Esophagus muscularis mucosa (tissue), 4 donors: Measurements from ENCODE around the gene RPL9. TPM values are rescaled to one million over a fixed set of nuclear protein-coding genes. Genes with fewer than 3 reads are reported as not detected.
"Not testable (repeated sequence)": the region's sequence is repeated elsewhere in the genome, so short reads cannot be mapped to it uniquely, and the experiment has no call there.

Source experiments
- DNase-seq: peaks from one replicate; pipeline ENCODE4 v3.0.0-alpha.2; 2017; ENCODE audit errors: extremely low spot score
- H3K27ac ChIP-seq, 4 donors: fragments of 200-600 bp; sonication (generic); replicated peaks in 1 of 4; 1 replicate in 3 of 4; 2 replicates in 1 of 4; pipeline ENCODE4 v1.5.1; 2016 to 2019; ENCODE audit warnings: mild to moderate bottlenecking in 1 of 4
- H3K27me3 ChIP-seq, 4 donors: fragments of 200-600 bp; sonication (generic); one replicate each; pipeline versions ENCODE4 v1.5.1 to v1.6.0; 2016 to 2019
- H3K36me3 ChIP-seq, 4 donors: fragments of 200-600 bp; sonication (generic); one replicate each; pipeline ENCODE4 v1.5.1; 2016 to 2019
- H3K4me1 ChIP-seq, 4 donors: fragments of 200-600 bp; sonication (generic); one replicate each; pipeline ENCODE4 v1.5.1; 2016 to 2019
- H3K4me3 ChIP-seq, 4 donors: fragments of 200-600 bp; sonication (generic); 1 replicate in 2 of 4; 2 replicates in 2 of 4; pipeline ENCODE4 v1.5.1; 2016 to 2019; ENCODE audit warnings: mild to moderate bottlenecking in 4 of 4, moderate library complexity in 1 of 4
- H3K9me3 ChIP-seq, 4 donors: fragments of 200-600 bp; sonication (generic); 1 replicate in 3 of 4; 2 replicates in 1 of 4; pipeline ENCODE4 v1.5.1; 2016 to 2019
- CTCF ChIP-seq, 3 experiments: fragments of 200-600 bp in 2 of 3; fragments of 450-650 bp in 1 of 3; sonication (generic) in 2 of 3; IDR thresholded peaks; one replicate each; pipeline ENCODE4 v1.5.1; 2017 to 2019; ENCODE audit warnings: antibody characterized with exemption in 3 of 3, mild to moderate bottlenecking in 2 of 3, moderate library complexity in 1 of 3
- EP300 ChIP-seq: sonication (generic); formaldehyde crosslinking; IDR thresholded peaks from one replicate; pipeline ENCODE4 v1.6.1; 2017; ENCODE audit warnings: antibody characterized with exemption
- POLR2A ChIP-seq: fragments of 450-650 bp; IDR thresholded peaks from one replicate; pipeline ENCODE4 v1.6.1; 2017; ENCODE audit warnings: antibody characterized with exemption, moderate library complexity, mild to moderate bottlenecking, low read depth
- POLR2AphosphoS5 ChIP-seq, 2 donors: sonication (generic); formaldehyde crosslinking; IDR thresholded peaks; one replicate each; pipeline ENCODE4 v1.6.1; 2017; ENCODE audit warnings: antibody characterized with exemption in 2 of 2
- WGBS: methylation state at CpG from one replicate; pipeline ENCODE4 v1.1.5; 2018; 5-methylcytosine and 5-hydroxymethylcytosine counted together
- intact Hi-C: fragments of 100-400 bp; cut with DNase I; formaldehyde crosslinking; loops from one replicate; pipeline ENCODE4 v1.15.1; 2023
- total RNA-seq, 4 donors: library from RNA; depleted of rRNA; stranded (reverse); fragments of >200 nt; gene quantifications; one replicate each; pipeline versions ENCODE4 v1.1.0 to v1.2.1, GENCODE V29; 2016

The RPL9 gene
- total RNA-seq, 4 donors from 2014 or later = 1,962 to 6,543 (median 3,653) TPM

DNA sequence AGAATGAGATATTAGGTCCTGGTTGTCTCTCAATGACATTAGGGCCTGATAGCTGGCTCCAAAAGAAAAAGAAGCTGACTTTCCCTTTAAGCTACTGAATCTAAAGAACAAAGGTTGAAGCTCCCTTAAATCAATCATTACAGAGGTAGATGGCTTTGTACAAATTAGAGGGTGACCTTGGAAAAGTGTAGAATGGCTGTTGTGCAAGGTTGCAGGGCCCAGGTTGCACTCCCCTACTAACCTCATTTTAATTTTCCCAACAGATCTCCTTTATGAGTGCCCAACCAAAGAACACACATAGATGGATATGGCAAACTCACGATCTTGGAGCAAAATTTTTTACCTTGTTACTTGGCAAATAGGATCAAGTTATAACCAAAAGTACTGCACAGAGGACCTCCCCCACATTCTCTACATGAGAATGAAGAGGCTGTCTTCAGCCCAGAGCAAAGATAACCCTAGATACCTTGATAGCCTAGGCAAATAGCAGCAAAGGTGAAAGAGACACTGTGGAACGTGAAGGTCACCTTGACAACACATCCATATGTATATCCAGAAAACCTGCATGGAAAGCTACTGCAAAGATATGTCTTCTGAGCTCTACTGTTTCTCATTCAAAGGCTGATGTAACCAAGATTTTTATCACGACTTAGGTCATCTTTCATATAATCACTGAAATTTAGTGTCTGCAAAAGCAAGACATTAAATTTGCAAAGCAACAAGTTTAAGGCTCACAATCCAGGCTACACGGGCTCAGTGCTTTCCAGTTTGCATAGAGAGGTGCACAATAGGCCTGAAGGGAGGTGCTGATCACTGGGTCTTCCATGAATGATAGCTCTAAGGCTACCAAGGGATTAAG is 29.0 kb downstream of the RPL9 start:
- intact Hi-C loops = no loop called here
- H3K36me3 ChIP-seq = no peaks in the 10 kb centered on the region
- H3K4me3 ChIP-seq = no peak overlapping the region
- no peaks in the 10 kb centered on the region for H3K9me3 ChIP-seq
- H3K27me3 ChIP-seq = no peaks in the 10 kb centered on the region
- H3K27ac ChIP-seq = no peak overlapping the region
- no peak for TF ChIP-seq CTCF (IDR thresholded peaks at IDR 0.05)
- no peak for TF ChIP-seq POLR2AphosphoS5 (IDR thresholded peaks at IDR 0.05)
- TF ChIP-seq EP300 = no peak
- TF ChIP-seq POLR2A = no peak
- DNase-seq = peak; percentile 62
- no peaks in the 10 kb centered on the region for H3K4me1 ChIP-seq
- 81% methylated on average over 4 of the region's 4 CpGs for WGBS

GRCh38 chr4:39427520-39428114 is 31.1 kb downstream of the RPL9 start:
- H3K4me3 ChIP-seq = no peak overlapping the region
- H3K36me3 ChIP-seq = no peaks in the 10 kb centered on the region
- intact Hi-C loops = no loop called here
- H3K27ac ChIP-seq = no peak overlapping the region
- no peak for TF ChIP-seq POLR2A
- no peak for TF ChIP-seq EP300
- TF ChIP-seq POLR2AphosphoS5 (IDR thresholded peaks at IDR 0.05) = no peak
- TF ChIP-seq CTCF (IDR thresholded peaks at IDR 0.05) = no peak
- H3K4me1 ChIP-seq = no peaks in the 10 kb centered on the region
- H3K9me3 ChIP-seq = no peaks in the 10 kb centered on the region
- H3K27me3 ChIP-seq = no peaks in the 10 kb centered on the region
- WGBS = 67% methylated on average over 10 of the region's 10 CpGs
- no peak for DNase-seq

DNA sequence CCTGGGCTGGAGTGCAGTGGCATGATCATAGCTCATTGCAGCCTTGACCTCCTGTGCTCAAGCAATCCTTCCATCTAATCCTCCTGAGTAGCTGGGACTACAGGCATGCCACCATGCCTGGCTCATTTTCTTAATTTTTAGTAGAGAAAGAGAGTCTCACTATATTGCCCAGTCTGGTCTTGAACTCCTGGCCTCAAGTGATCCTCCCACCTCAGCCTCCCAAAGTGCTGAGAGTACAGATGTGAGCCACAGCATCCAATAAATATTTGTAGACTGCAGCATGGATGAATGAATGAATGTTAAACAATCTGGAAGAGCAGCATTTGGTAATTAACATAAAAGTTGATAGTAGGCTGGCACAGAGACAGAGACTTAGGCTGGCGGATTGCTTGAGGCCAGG is 32.0 kb downstream of the RPL9 start:
- TF ChIP-seq POLR2A (no peak), EP300 (no peak), CTCF (IDR thresholded peaks at IDR 0.05) (no peak), POLR2AphosphoS5 (IDR thresholded peaks at IDR 0.05) (no peak)

GRCh38 chr4:39425297-39425696 is 33.4 kb downstream of the RPL9 start:
- H3K36me3 ChIP-seq, H3K4me3 ChIP-seq, H3K27me3 ChIP-seq, H3K4me1 ChIP-seq, DNase-seq, intact Hi-C loops, H3K9me3 ChIP-seq, H3K27ac ChIP-seq: not testable (repeated sequence)
- 100% methylated on average over 1 of the region's 1 CpG for WGBS

More for the DNA sequence above, 32.0 kb downstream of the RPL9 start:
- 94% methylated on average over 1 of the region's 1 CpG for WGBS
- no peaks in the 10 kb centered on the region for H3K27me3 ChIP-seq
- H3K4me3 ChIP-seq = no peak overlapping the region
- peak; percentile 29 for DNase-seq
- no peaks in the 10 kb centered on the region for H3K9me3 ChIP-seq
- H3K4me1 ChIP-seq = no peaks in the 10 kb centered on the region
- no peak overlapping the region for H3K27ac ChIP-seq
- intact Hi-C loops = no loop called here
- H3K36me3 ChIP-seq = no peaks in the 10 kb centered on the region

GRCh38 chr4:39422247-39422646 is 36.5 kb downstream of the RPL9 start:
- Histone ChIP-seq H3K9me3 (no peaks in the 10 kb centered on the region), H3K36me3 (no peaks in the 10 kb centered on the region), H3K27me3 (no peaks in the 10 kb centered on the region), H3K27ac (no peak overlapping the region), H3K4me3 (no peak overlapping the region), H3K4me1 (no peaks in the 10 kb centered on the region)
- DNase-seq = no peak
- intact Hi-C loops = no loop called here
- TF ChIP-seq EP300 = no peak
- TF ChIP-seq POLR2A = no peak
- TF ChIP-seq CTCF (IDR thresholded peaks at IDR 0.05) = no peak
- no peak for TF ChIP-seq POLR2AphosphoS5 (IDR thresholded peaks at IDR 0.05)
- 94% methylated on average over 3 of the region's 3 CpGs for WGBS
